Central memory CD8-positive, alpha-beta T cell (primary cell): ENCODE data around the gene FAM50B.
"Not testable (repeated sequence)": the region's sequence is repeated elsewhere in the genome, so short reads cannot be mapped to it uniquely, and the experiment has no call there.

Source experiments
- ATAC-seq: fragments of 150-1000 bp; cut with Tn5 transposase; replicated peaks from 2 replicates; pipeline ENCODE4 v1.10.0; 2022; ENCODE audit warnings: mild to moderate bottlenecking, moderate FRiP score, moderate number of reproducible peaks; ENCODE audit not compliant: poor library complexity, severe bottlenecking; ENCODE audit errors: extremely low read depth
- DNase-seq, 2 donors: peaks; one replicate each; pipeline ENCODE4 v3.0.0; 2021; ENCODE audit warnings: low spot score in 2 of 2
- H3K27ac Mint-ChIP-seq: one replicate; pipeline ENCODE4 v1.8.0; 2022; ENCODE audit warnings: low read depth, mild to moderate bottlenecking, moderate library complexity, mixed read lengths
- H3K27me3 Mint-ChIP-seq: one replicate; pipeline ENCODE4 v1.8.0; 2022; ENCODE audit warnings: mixed read lengths
- H3K36me3 Mint-ChIP-seq: one replicate; pipeline ENCODE4 v1.8.0; 2022; ENCODE audit warnings: mild to moderate bottlenecking, moderate library complexity, mixed read lengths; ENCODE audit not compliant: insufficient read depth
- H3K4me1 Mint-ChIP-seq: one replicate; pipeline ENCODE4 v1.8.0; 2022; ENCODE audit warnings: mixed read lengths
- H3K4me3 Mint-ChIP-seq: one replicate; pipeline ENCODE4 v1.8.0; 2022; ENCODE audit warnings: mild to moderate bottlenecking, moderate library complexity, mixed read lengths
- H3K9me3 Mint-ChIP-seq: one replicate; pipeline ENCODE4 v1.8.0; 2022; ENCODE audit warnings: mixed read lengths

Gene FAM50B

GRCh38 chr6:3859878-3860552, 10.8 kb downstream of the FAM50B start:
- Mint-ChIP-seq H3K27me3 (peaks cover 32% of the 10 kb centered on the region), H3K9me3 (peaks cover 8% of the 10 kb centered on the region), H3K4me1 (no peaks in the 10 kb centered on the region), H3K36me3 (no peaks in the 10 kb centered on the region), H3K4me3 (no peak overlapping the region), H3K27ac (no peak overlapping the region)
- DNase-seq (no peak), ATAC-seq (no peak)

GRCh38 chr6:3861424-3861823, 12.3 kb downstream of the FAM50B start:
- DNase-seq, result no peak
- Mint-ChIP-seq H3K27me3 (peaks cover 44% of the 10 kb centered on the region), H3K36me3 (no peaks in the 10 kb centered on the region), H3K27ac (no peak overlapping the region), H3K9me3 (peaks cover 8% of the 10 kb centered on the region), H3K4me3 (no peak overlapping the region), H3K4me1 (no peaks in the 10 kb centered on the region)
- ATAC-seq, result no peak

DNA sequence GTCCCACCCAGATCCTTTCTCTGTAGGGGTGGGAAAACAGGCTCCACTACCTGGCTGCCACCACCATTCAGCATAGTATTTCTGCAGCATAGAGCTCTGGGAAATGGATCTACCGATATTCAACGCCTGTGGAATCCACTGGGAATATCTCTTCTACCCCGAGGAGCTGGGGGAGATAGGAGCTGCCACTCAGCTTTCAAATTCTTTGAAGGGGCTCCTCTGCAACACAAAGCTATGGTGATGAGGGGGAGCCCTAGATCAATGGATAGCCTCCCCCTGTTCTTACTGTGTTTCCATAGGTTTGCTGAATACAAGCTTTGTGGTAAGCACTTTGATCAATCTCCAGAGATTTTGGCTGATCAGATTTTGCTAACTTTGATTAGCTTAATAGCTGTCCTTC, 12.9 kb downstream of the FAM50B start:
- H3K27me3 Mint-ChIP-seq, result peaks cover 50% of the 10 kb centered on the region
- no peak for ATAC-seq
- H3K4me3 Mint-ChIP-seq, result no peak overlapping the region
- H3K4me1 Mint-ChIP-seq, result no peaks in the 10 kb centered on the region
- H3K9me3 Mint-ChIP-seq, result peaks cover 8% of the 10 kb centered on the region
- no peak overlapping the region for H3K27ac Mint-ChIP-seq
- H3K36me3 Mint-ChIP-seq, result no peaks in the 10 kb centered on the region
- DNase-seq, result no peak

DNA sequence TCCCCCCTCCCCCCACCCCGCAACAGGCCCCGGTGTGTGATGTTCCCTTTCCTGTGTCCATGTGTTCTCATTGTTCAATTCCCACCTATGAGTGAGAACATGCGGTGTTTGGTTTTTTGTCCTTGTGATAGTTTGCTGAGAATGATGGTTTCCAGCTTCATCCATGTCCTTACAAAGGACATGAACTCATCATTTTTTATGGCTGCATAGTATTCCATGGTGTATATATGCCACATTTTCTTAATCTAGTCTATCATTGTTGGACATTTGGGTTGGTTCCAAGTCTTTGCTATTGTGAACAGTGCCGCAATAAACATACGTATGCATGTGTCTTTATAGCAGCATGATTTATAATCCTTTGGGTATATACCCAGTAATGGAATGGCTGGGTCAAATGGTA, 14.1 kb downstream of the FAM50B start:
- H3K36me3 Mint-ChIP-seq, H3K4me1 Mint-ChIP-seq, H3K9me3 Mint-ChIP-seq, DNase-seq, H3K4me3 Mint-ChIP-seq, ATAC-seq, H3K27ac Mint-ChIP-seq: not testable (repeated sequence)
- peaks cover 50% of the 10 kb centered on the region for H3K27me3 Mint-ChIP-seq

- Mint-ChIP-seq H3K36me3 (no peaks in the 10 kb centered on the region), H3K27ac (no peak overlapping the region), H3K9me3 (peaks cover 8% of the 10 kb centered on the region), H3K27me3 (peaks cover 42% of the 10 kb centered on the region), H3K4me3 (no peak overlapping the region), H3K4me1 (peaks cover 13% of the 10 kb centered on the region)
- DNase-seq (no peak), ATAC-seq (no peak)
Measured at GRCh38 chr6:3865463-3865862, 16.3 kb downstream of the FAM50B start.

- H3K4me1 Mint-ChIP-seq, result peaks cover 13% of the 10 kb centered on the region
- no peaks in the 10 kb centered on the region for H3K9me3 Mint-ChIP-seq
- DNase-seq (no peak), ATAC-seq (no peak)
- H3K36me3 Mint-ChIP-seq, result no peaks in the 10 kb centered on the region
- H3K27ac Mint-ChIP-seq, result no peak overlapping the region
- H3K27me3 Mint-ChIP-seq, result peaks cover 22% of the 10 kb centered on the region
- no peak overlapping the region for H3K4me3 Mint-ChIP-seq
Measured at GRCh38 chr6:3867641-3868502, 18.7 kb downstream of the FAM50B start.

GRCh38 chr6:3868544-3868943, 19.4 kb downstream of the FAM50B start:
- no peaks in the 10 kb centered on the region for H3K9me3 Mint-ChIP-seq
- peaks cover 13% of the 10 kb centered on the region for H3K4me1 Mint-ChIP-seq
- peaks cover 22% of the 10 kb centered on the region for H3K27me3 Mint-ChIP-seq
- no peaks in the 10 kb centered on the region for H3K36me3 Mint-ChIP-seq
- DNase-seq (no peak), ATAC-seq (no peak)
- no peak overlapping the region for H3K4me3 Mint-ChIP-seq
- H3K27ac Mint-ChIP-seq, result no peak overlapping the region

DNA sequence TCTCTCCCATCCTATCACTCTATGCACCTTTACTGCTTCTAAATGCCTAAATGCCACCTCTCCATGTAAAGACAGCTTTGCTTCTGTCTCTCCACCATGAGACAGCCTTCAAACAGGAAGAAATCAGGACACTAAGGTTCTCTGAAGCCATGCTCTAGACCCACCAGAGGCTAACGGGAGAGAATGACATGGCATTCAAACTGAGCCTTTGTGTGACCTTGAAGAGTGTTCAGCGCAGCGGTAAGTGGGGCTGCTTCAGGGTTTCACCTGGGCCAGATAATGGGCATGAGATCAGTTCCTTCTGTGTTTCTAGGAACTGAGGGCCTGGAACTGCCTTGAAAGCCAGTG, 20.1 kb downstream of the FAM50B start:
- H3K27me3 Mint-ChIP-seq, result peaks cover 22% of the 10 kb centered on the region
- no peak overlapping the region for H3K27ac Mint-ChIP-seq
- no peaks in the 10 kb centered on the region for H3K36me3 Mint-ChIP-seq
- H3K4me3 Mint-ChIP-seq, result no peak overlapping the region
- DNase-seq, result no peak
- H3K9me3 Mint-ChIP-seq, result no peaks in the 10 kb centered on the region
- peaks cover 13% of the 10 kb centered on the region for H3K4me1 Mint-ChIP-seq
- no peak for ATAC-seq

- peaks cover 19% of the 10 kb centered on the region for H3K27me3 Mint-ChIP-seq
- H3K27ac Mint-ChIP-seq, result no peak overlapping the region
- peaks cover 13% of the 10 kb centered on the region for H3K4me1 Mint-ChIP-seq
- ATAC-seq (no peak), DNase-seq (no peak)
- H3K36me3 Mint-ChIP-seq, result no peaks in the 10 kb centered on the region
- no peaks in the 10 kb centered on the region for H3K9me3 Mint-ChIP-seq
- no peak overlapping the region for H3K4me3 Mint-ChIP-seq
Measured at GRCh38 chr6:3869632-3870527, 20.7 kb downstream of the FAM50B start.

DNA sequence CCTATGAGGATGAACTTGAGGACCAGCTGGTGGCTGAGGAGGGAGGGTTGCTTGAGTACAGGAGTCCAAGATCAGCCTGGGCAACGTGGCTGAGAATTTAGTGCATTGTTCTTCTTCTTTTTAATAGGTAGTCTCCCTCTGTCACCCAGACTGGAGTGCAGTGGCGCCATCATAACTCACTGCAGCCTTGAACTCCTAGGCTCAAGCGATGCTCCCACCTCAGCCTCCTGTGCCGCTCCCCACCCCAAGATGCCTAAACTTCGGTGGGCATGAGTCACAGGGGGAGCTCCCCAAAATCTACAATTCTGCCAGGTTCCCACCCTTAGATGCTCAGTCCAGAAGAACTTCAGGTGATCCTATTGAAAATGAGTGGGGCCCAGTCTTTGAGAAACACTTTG, 21.4 kb downstream of the FAM50B start:
- Mint-ChIP-seq H3K9me3 (no peaks in the 10 kb centered on the region), H3K27me3 (peaks cover 12% of the 10 kb centered on the region), H3K36me3 (no peaks in the 10 kb centered on the region), H3K4me3 (no peak overlapping the region), H3K4me1 (peaks cover 13% of the 10 kb centered on the region), H3K27ac (no peak overlapping the region)
- ATAC-seq (no peak), DNase-seq (no peak)

GRCh38 chr6:3871515-3871914, 22.3 kb downstream of the FAM50B start:
- Mint-ChIP-seq H3K4me1 (peaks cover 13% of the 10 kb centered on the region), H3K4me3 (no peak overlapping the region)

GRCh38 chr6:3871939-3872338, 22.8 kb downstream of the FAM50B start:
- Mint-ChIP-seq H3K9me3 (no peaks in the 10 kb centered on the region), H3K27ac (no peak overlapping the region)
- no peak for DNase-seq

More at GRCh38 chr6:3871515-3871914, 22.3 kb downstream of the FAM50B start:
- H3K36me3 Mint-ChIP-seq, result no peaks in the 10 kb centered on the region
- H3K27ac Mint-ChIP-seq, result no peak overlapping the region
- no peaks in the 10 kb centered on the region for H3K9me3 Mint-ChIP-seq
- peaks cover 5% of the 10 kb centered on the region for H3K27me3 Mint-ChIP-seq
- ATAC-seq (no peak), DNase-seq (no peak)

More at GRCh38 chr6:3871939-3872338, 22.8 kb downstream of the FAM50B start:
- H3K36me3 Mint-ChIP-seq, result no peaks in the 10 kb centered on the region
- no peak for ATAC-seq
- no peak overlapping the region for H3K4me3 Mint-ChIP-seq
- H3K4me1 Mint-ChIP-seq, result peaks cover 13% of the 10 kb centered on the region
- peaks cover 1% of the 10 kb centered on the region for H3K27me3 Mint-ChIP-seq
